ENCODE data around the gene GORAB.

DNA sequence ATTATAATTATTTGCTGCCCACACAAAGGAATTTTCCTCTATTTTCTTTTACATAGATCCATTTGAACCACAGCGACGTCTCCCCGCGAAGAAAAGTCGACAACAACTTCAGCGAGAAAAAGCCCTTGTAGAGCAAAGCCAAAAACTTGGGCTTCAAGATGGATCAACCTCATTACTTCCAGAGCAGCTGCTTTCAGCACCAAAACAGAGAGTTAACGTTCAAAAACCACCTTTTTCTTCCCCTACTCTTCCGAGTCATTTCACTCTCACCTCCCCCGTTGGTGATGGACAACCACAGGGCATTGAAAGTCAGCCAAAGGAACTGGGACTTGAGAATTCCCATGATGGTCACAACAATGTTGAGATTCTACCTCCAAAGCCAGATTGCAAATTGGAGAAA, 7.2 kb downstream of the GORAB start:
- TF ChIP-seq, protein P1, sequence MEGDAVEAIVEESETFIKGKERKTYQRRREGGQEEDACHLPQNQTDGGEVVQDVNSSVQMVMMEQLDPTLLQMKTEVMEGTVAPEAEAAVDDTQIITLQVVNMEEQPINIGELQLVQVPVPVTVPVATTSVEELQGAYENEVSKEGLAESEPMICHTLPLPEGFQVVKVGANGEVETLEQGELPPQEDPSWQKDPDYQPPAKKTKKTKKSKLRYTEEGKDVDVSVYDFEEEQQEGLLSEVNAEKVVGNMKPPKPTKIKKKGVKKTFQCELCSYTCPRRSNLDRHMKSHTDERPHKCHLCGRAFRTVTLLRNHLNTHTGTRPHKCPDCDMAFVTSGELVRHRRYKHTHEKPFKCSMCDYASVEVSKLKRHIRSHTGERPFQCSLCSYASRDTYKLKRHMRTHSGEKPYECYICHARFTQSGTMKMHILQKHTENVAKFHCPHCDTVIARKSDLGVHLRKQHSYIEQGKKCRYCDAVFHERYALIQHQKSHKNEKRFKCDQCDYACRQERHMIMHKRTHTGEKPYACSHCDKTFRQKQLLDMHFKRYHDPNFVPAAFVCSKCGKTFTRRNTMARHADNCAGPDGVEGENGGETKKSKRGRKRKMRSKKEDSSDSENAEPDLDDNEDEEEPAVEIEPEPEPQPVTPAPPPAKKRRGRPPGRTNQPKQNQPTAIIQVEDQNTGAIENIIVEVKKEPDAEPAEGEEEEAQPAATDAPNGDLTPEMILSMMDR (IDR thresholded peaks at IDR 0.05) = no peak
- no peak for TF ChIP-seq POLR2A (IDR thresholded peaks at IDR 0.05)
- TF ChIP-seq POLR2AphosphoS5 (IDR thresholded peaks at IDR 0.05) = no peak

Measured in prostate gland (tissue), 2 donors.